ENCODE results near the gene SLC43A2. TPM values are rescaled to one million over a fixed set of nuclear protein-coding genes. Genes with fewer than 3 reads are reported as not detected.

The SLC43A2 gene
- total RNA-seq, 1 experiment from 2014 or later, result 12.9 TPM

GRCh38 chr17:1620486-1620885 is 8.1 kb downstream of the SLC43A2 start:
- Histone ChIP-seq H3K27ac (ENCODE audit: insufficient read length, low read depth, low read length) (no peak overlapping the region), H3K27me3 (ENCODE audit: insufficient read depth, low read length) (no peaks in the 10 kb centered on the region), H3K23ac (ENCODE audit: insufficient read length, low read depth, low read length) (no peak overlapping the region), H3K18ac (ENCODE audit: insufficient read length, low read depth, low read length) (no peak overlapping the region), H3T11ph (ENCODE audit: low read length) (no peak overlapping the region), H4K20me1 (ENCODE audit: control insufficient read depth, insufficient read depth, insufficient read length) (no peaks in the 10 kb centered on the region), H3K23me2 (ENCODE audit: insufficient read length, low read depth, low read length, poor library complexity, severe bottlenecking) (no peaks in the 10 kb centered on the region), H2AK5ac (ENCODE audit: insufficient read length, low read length) (no peak overlapping the region), H2BK15ac (ENCODE audit: low read depth, low read length) (no peak overlapping the region), H3K9ac (ENCODE audit: extremely low read depth, insufficient read length, low read length) (no peak overlapping the region), H3K14ac (ENCODE audit: insufficient read depth, low read length) (no peak overlapping the region; the same call in 1 of the 2 replicates), H2AFZ (ENCODE audit: low read length) (no peak overlapping the region), H2BK20ac (ENCODE audit: low read depth, low read length, poor library complexity, severe bottlenecking) (no peak overlapping the region), H3K4me2 (ENCODE audit: insufficient read depth, insufficient read length, low read length) (no peak overlapping the region), H2BK5ac (ENCODE audit: insufficient read length, low read length) (no peak overlapping the region), H3K79me2 (ENCODE audit: insufficient read depth, low read length) (no peaks in the 10 kb centered on the region; the same call in 1 of the 2 replicates), H2BK120ac (ENCODE audit: low read depth, low read length, poor library complexity, severe bottlenecking) (no peak overlapping the region), H3K4me1 (ENCODE audit: insufficient read depth, low read length) (no peaks in the 10 kb centered on the region), H3K79me1 (ENCODE audit: insufficient read depth, low read depth, low read length, poor library complexity, severe bottlenecking) (no peaks in the 10 kb centered on the region), H4K5ac (ENCODE audit: insufficient read length, low read depth, low read length) (no peak overlapping the region), H3K56ac (ENCODE audit: insufficient read length, low read depth, low read length) (no peak overlapping the region), H3K9me3 (ENCODE audit: control insufficient read depth, low read depth, low read length) (no peaks in the 10 kb centered on the region), H2BK12ac (ENCODE audit: insufficient read length, low read depth, low read length) (no peak overlapping the region), H4K8ac (replicated peaks; ENCODE audit: insufficient read length, low read depth, low read length) (no peak overlapping the region), H4K91ac (ENCODE audit: insufficient read length, low read depth, low read length) (no peak overlapping the region), H3K4ac (ENCODE audit: low read depth, low read length) (no peak overlapping the region)
- Mint-ChIP-seq H3K9me3 (no peaks in the 10 kb centered on the region), H3K27ac (no peak overlapping the region; a peak in 1 of 7 replicates), H3K4me1 (peaks cover 8% of the 10 kb centered on the region in 2 experiments), H3K4me3 (no peak overlapping the region), H3K27me3 (ENCODE audit: low read depth) (no peaks in the 10 kb centered on the region), H3K36me3 (ENCODE audit: insufficient read depth in 1 of 3, low read depth in 3 of 3) (peaks cover 2 to 8% (median 5%) of the 10 kb centered on the region in 3 experiments; a peak in 5 of 7 replicates)
- TF ChIP-seq, protein P1, sequence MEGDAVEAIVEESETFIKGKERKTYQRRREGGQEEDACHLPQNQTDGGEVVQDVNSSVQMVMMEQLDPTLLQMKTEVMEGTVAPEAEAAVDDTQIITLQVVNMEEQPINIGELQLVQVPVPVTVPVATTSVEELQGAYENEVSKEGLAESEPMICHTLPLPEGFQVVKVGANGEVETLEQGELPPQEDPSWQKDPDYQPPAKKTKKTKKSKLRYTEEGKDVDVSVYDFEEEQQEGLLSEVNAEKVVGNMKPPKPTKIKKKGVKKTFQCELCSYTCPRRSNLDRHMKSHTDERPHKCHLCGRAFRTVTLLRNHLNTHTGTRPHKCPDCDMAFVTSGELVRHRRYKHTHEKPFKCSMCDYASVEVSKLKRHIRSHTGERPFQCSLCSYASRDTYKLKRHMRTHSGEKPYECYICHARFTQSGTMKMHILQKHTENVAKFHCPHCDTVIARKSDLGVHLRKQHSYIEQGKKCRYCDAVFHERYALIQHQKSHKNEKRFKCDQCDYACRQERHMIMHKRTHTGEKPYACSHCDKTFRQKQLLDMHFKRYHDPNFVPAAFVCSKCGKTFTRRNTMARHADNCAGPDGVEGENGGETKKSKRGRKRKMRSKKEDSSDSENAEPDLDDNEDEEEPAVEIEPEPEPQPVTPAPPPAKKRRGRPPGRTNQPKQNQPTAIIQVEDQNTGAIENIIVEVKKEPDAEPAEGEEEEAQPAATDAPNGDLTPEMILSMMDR (conservative IDR thresholded peaks at IDR 0.05), result no peak
- DNase-seq, result no peak
- WGBS (ENCODE audit: extremely low coverage, insufficient read length, low lambda C conversion rate), result no CpG with 5 or more reads among the region's 13 CpGs

All from H9 (cell line).